Neural cell (in vitro differentiated cells): ENCODE data around the gene PRDM9. TPM values are rescaled to one million over a fixed set of nuclear protein-coding genes. Genes with fewer than 3 reads are reported as not detected.

Source experiments
- H2AFZ ChIP-seq: fragments of 200-600, 300-800 bp; sonication (generic), shearing (Covaris generic); 2 replicates; pipeline ENCODE4 v1.6.0; 2014; ENCODE audit warnings: low read depth, mild to moderate bottlenecking, antibody characterized with exemption, low read length, moderate library complexity
- H3F3A ChIP-seq: fragments of 200-600 bp; shearing (Covaris generic); 2 replicates; pipeline ENCODE4 v1.6.1; 2016; ENCODE audit warnings: mild to moderate bottlenecking, moderate library complexity, mixed read lengths, antibody characterized with exemption, low read length; ENCODE audit not compliant: insufficient read depth, poor library complexity, severe bottlenecking
- H3K27ac ChIP-seq: fragments of 200-600, 300-800 bp; sonication (generic), shearing (Covaris generic); 2 replicates; pipeline ENCODE4 v1.5.1; 2014; ENCODE audit warnings: mild to moderate bottlenecking, low read length, moderate library complexity
- H3K27me3 ChIP-seq: fragments of 300-800, 200-600 bp; sonication (generic), shearing (Covaris generic); 2 replicates; pipeline ENCODE4 v1.6.0; 2014; ENCODE audit warnings: mild to moderate bottlenecking, low read depth, low read length, moderate library complexity; ENCODE audit not compliant: insufficient read depth
- H3K36me3 ChIP-seq: fragments of 300-800, 200-600 bp; sonication (generic), shearing (Covaris generic); 2 replicates; pipeline ENCODE4 v1.5.1; 2014; ENCODE audit warnings: mild to moderate bottlenecking, antibody characterized with exemption, low read length, moderate library complexity; ENCODE audit not compliant: insufficient read depth
- H3K4me2 ChIP-seq: fragments of 300-800, 200-600 bp; sonication (generic), shearing (Covaris generic); 2 replicates; pipeline ENCODE4 v1.6.0; 2014; ENCODE audit warnings: mild to moderate bottlenecking, low read length
- H3K4me3 ChIP-seq: fragments of 300-800, 200-600 bp; sonication (generic), shearing (Covaris generic); 2 replicates; pipeline ENCODE4 v1.5.1; 2014; ENCODE audit warnings: mild to moderate bottlenecking, low read length, moderate library complexity
- H3K79me2 ChIP-seq: fragments of 200-600 bp; shearing (Covaris generic); replicated peaks from 2 replicates; pipeline ENCODE4 v1.6.0; 2014; ENCODE audit warnings: mild to moderate bottlenecking, low read length, moderate library complexity; ENCODE audit not compliant: insufficient read depth
- H3K9ac ChIP-seq: fragments of 300-800, 200-600 bp; sonication (generic), shearing (Covaris generic); 2 replicates; pipeline ENCODE4 v1.6.1; 2016; ENCODE audit warnings: mild to moderate bottlenecking, low read length, mixed read lengths
- H3K9me2 ChIP-seq: fragments of 200-600 bp; shearing (Covaris generic); 2 replicates; pipeline ENCODE4 v1.6.1; 2016; ENCODE audit warnings: mild to moderate bottlenecking, low read length, mixed read lengths; ENCODE audit not compliant: insufficient read depth
- H3K9me3 ChIP-seq: fragments of 200-600, 300-800 bp; sonication (generic), shearing (Covaris generic); 2 replicates; pipeline ENCODE4 v1.6.1; 2016; ENCODE audit warnings: mild to moderate bottlenecking, mixed run types, low read length, moderate library complexity, mixed read lengths
- H4K20me1 ChIP-seq: fragments of 200-600 bp; shearing (Covaris generic); 2 replicates; pipeline ENCODE4 v1.6.1; 2016; ENCODE audit warnings: mild to moderate bottlenecking, mixed run types; ENCODE audit not compliant: insufficient read depth
- EP300 ChIP-seq: fragments of 450-650 bp; conservative IDR thresholded peaks from 2 replicates; pipeline ENCODE4 v1.6.1; 2014; ENCODE audit warnings: antibody characterized with exemption, mild to moderate bottlenecking, moderate library complexity; ENCODE audit not compliant: poor library complexity, severe bottlenecking
- EZH2 ChIP-seq: fragments of 200-600, 300-800 bp; shearing (Covaris generic), sonication (generic); IDR thresholded peaks from 2 replicates; pipeline ENCODE4 v1.6.1; 2014; ENCODE audit warnings: antibody characterized with exemption, low read length, borderline replicate concordance, mild to moderate bottlenecking; ENCODE audit not compliant: insufficient read depth, poor library complexity, severe bottlenecking
- POLR2AphosphoS5 ChIP-seq: IDR thresholded peaks from 2 replicates; pipeline ENCODE4 v1.6.1; 2012
- RAD21 ChIP-seq: fragments of 450-650 bp; conservative IDR thresholded peaks from 2 replicates; pipeline ENCODE4 v1.6.1; 2014; ENCODE audit warnings: antibody characterized with exemption, mild to moderate bottlenecking, moderate library complexity
- SMC3 ChIP-seq: fragments of 450-650 bp; conservative IDR thresholded peaks from 2 replicates; pipeline ENCODE4 v1.6.1; 2014; ENCODE audit warnings: antibody characterized with exemption, mild to moderate bottlenecking, moderate library complexity; ENCODE audit not compliant: poor library complexity
- TAF1 ChIP-seq: IDR thresholded peaks from 2 replicates; pipeline ENCODE4 v1.6.1; 2012; ENCODE audit warnings: low read depth
- polyA plus RNA-seq: library from polyadenylated mRNA; depleted of rRNA; stranded (reverse); fragments of >200 nt; gene quantifications from 2 replicates; pipeline ENCODE4 v1.2.3, GENCODE V29; 2014
- TF ChIP-seq, protein P1 (sequence below): IDR thresholded peaks from 2 replicates; pipeline ENCODE4 v1.6.1; 2012; ENCODE audit warnings: borderline replicate concordance
- TF ChIP-seq, protein P2 (sequence below): fragments of 450-650 bp; IDR thresholded peaks from 2 replicates; pipeline ENCODE4 v1.5.1; 2014; ENCODE audit warnings: antibody characterized with exemption, mild to moderate bottlenecking, moderate library complexity; ENCODE audit not compliant: poor library complexity, severe bottlenecking

PRDM9 gene
- polyA plus RNA-seq, 1 donor from 2014 or later = not detected

DNA sequence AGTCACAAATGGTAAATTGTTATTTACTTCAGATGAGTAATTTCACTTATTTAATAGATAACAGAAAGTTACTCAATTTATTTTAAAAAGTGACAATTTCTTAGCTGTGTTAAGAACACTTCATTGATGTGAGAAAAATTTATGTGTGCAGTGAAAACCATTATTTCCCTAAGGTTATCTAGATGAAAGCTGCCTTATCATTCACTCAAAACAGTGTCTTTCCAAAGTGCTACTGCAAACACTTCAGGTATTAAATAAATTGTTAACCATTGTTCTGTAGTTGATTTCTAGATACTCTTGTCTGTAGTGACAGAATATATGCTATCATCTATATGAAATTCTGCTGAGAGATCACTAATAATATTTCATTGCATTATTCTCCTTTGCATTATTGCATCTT lies 33.5 kb upstream of the PRDM9 start:
- H3K4me2 ChIP-seq = no peak overlapping the region
- H3K27ac ChIP-seq = no peak overlapping the region
- no peak overlapping the region for H2AFZ ChIP-seq
- H3K9ac ChIP-seq = no peak overlapping the region
- H3K9me3 ChIP-seq = no peaks in the 10 kb centered on the region
- no peak overlapping the region for H3K4me3 ChIP-seq
- H3K27me3 ChIP-seq = no peaks in the 10 kb centered on the region
- H4K20me1 ChIP-seq = no peaks in the 10 kb centered on the region
- H3K9me2 ChIP-seq = no peaks in the 10 kb centered on the region
- H3K36me3 ChIP-seq = no peaks in the 10 kb centered on the region
- H3K79me2 ChIP-seq = no peaks in the 10 kb centered on the region
- TF ChIP-seq TAF1 (no peak), RAD21 (no peak), EZH2 (no peak), EP300 (peak; percentile 59), POLR2AphosphoS5 (peak; percentile 56)
- TF ChIP-seq, protein P1, sequence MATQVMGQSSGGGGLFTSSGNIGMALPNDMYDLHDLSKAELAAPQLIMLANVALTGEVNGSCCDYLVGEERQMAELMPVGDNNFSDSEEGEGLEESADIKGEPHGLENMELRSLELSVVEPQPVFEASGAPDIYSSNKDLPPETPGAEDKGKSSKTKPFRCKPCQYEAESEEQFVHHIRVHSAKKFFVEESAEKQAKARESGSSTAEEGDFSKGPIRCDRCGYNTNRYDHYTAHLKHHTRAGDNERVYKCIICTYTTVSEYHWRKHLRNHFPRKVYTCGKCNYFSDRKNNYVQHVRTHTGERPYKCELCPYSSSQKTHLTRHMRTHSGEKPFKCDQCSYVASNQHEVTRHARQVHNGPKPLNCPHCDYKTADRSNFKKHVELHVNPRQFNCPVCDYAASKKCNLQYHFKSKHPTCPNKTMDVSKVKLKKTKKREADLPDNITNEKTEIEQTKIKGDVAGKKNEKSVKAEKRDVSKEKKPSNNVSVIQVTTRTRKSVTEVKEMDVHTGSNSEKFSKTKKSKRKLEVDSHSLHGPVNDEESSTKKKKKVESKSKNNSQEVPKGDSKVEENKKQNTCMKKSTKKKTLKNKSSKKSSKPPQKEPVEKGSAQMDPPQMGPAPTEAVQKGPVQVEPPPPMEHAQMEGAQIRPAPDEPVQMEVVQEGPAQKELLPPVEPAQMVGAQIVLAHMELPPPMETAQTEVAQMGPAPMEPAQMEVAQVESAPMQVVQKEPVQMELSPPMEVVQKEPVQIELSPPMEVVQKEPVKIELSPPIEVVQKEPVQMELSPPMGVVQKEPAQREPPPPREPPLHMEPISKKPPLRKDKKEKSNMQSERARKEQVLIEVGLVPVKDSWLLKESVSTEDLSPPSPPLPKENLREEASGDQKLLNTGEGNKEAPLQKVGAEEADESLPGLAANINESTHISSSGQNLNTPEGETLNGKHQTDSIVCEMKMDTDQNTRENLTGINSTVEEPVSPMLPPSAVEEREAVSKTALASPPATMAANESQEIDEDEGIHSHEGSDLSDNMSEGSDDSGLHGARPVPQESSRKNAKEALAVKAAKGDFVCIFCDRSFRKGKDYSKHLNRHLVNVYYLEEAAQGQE = no peak
- no peaks in the 10 kb centered on the region for H3F3A ChIP-seq

DNA sequence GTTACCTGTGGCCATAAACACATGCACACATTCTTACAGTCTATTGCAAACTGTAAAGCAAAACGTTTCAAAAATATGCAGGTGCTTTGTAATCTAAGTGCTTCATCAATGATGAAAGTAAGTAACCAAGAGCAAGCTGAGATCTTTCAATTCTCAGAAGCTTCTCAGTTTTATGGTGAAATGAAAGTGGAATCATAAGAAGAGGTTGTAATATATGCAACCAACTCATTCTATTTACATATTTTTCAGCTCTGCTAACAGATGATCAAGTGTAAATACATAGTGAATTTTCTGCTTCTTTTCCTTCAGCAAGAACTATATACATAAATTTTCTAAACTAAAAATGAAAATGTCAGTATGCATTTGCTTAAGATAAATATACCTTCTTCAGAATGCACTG lies 33.1 kb upstream of the PRDM9 start:
- Histone ChIP-seq H3K79me2 (no peaks in the 10 kb centered on the region), H2AFZ (no peak overlapping the region), H3K27me3 (no peaks in the 10 kb centered on the region), H3K36me3 (no peaks in the 10 kb centered on the region), H3K9ac (no peak overlapping the region), H3K9me2 (no peaks in the 10 kb centered on the region), H3K4me3 (no peak overlapping the region), H4K20me1 (no peaks in the 10 kb centered on the region), H3K9me3 (no peaks in the 10 kb centered on the region), H3F3A (no peaks in the 10 kb centered on the region), H3K4me2 (no peak overlapping the region), H3K27ac (no peak overlapping the region)
- TF ChIP-seq RAD21 (no peak), POLR2AphosphoS5 (no peak), TAF1 (no peak), EZH2 (no peak), SMC3 (no peak)
- TF ChIP-seq, protein P2, sequence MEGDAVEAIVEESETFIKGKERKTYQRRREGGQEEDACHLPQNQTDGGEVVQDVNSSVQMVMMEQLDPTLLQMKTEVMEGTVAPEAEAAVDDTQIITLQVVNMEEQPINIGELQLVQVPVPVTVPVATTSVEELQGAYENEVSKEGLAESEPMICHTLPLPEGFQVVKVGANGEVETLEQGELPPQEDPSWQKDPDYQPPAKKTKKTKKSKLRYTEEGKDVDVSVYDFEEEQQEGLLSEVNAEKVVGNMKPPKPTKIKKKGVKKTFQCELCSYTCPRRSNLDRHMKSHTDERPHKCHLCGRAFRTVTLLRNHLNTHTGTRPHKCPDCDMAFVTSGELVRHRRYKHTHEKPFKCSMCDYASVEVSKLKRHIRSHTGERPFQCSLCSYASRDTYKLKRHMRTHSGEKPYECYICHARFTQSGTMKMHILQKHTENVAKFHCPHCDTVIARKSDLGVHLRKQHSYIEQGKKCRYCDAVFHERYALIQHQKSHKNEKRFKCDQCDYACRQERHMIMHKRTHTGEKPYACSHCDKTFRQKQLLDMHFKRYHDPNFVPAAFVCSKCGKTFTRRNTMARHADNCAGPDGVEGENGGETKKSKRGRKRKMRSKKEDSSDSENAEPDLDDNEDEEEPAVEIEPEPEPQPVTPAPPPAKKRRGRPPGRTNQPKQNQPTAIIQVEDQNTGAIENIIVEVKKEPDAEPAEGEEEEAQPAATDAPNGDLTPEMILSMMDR = no peak

DNA sequence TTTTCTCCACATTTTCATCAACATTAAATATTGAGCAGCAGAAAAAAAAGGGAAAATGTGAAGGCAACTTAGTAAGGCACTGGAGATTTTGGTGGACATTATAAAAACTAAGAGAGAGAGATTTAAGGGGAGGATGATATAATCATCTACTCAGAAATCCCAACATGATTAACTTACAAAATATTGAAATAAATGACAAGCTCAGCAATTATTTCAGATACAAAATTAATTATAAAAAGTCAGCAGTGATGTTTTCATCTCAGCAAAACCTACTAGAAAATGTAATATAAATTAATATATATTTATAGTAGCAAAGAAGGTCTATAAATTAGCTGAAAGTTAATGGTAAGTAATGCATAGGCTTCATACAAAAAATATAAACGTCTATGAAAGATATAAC lies 30.8 kb upstream of the PRDM9 start:
- no peak for TF ChIP-seq EZH2
- H3K27ac ChIP-seq = no peak overlapping the region
- H3K27me3 ChIP-seq = no peaks in the 10 kb centered on the region
- no peaks in the 10 kb centered on the region for H3K79me2 ChIP-seq
- no peak overlapping the region for H3K9ac ChIP-seq
- no peaks in the 10 kb centered on the region for H3K9me3 ChIP-seq
- no peaks in the 10 kb centered on the region for H3F3A ChIP-seq
- no peak overlapping the region for H3K4me3 ChIP-seq
- H3K9me2 ChIP-seq = no peaks in the 10 kb centered on the region
- H3K36me3 ChIP-seq = no peaks in the 10 kb centered on the region
- no peak overlapping the region for H3K4me2 ChIP-seq
- no peaks in the 10 kb centered on the region for H4K20me1 ChIP-seq
- no peak overlapping the region for H2AFZ ChIP-seq
